Fibroblast of lung (primary cell): ENCODE measurements around the gene RGL4.

Source experiments
- EZH2 ChIP-seq: IDR thresholded peaks from 2 replicates; pipeline ENCODE4 v1.5.1; 2012; ENCODE audit warnings: low read length, control low read depth, mild to moderate bottlenecking; ENCODE audit errors: missing control alignments
- TF ChIP-seq, protein P1 (sequence below), 2 donors: IDR thresholded peaks in 1 of 2; conservative IDR thresholded peaks in 1 of 2; 1 replicate in 1 of 2; 2 replicates in 1 of 2; pipeline ENCODE4 v1.5.1; 2011 to 2012; ENCODE audit warnings: low read length in 2 of 2, control low read depth in 1 of 2, inconsistent platforms in 1 of 2, low read depth in 1 of 2, mild to moderate bottlenecking in 1 of 2

GRCh38 chr22:23677701-23677995, 13.2 kb upstream of the RGL4 start:
- TF ChIP-seq, protein P1, sequence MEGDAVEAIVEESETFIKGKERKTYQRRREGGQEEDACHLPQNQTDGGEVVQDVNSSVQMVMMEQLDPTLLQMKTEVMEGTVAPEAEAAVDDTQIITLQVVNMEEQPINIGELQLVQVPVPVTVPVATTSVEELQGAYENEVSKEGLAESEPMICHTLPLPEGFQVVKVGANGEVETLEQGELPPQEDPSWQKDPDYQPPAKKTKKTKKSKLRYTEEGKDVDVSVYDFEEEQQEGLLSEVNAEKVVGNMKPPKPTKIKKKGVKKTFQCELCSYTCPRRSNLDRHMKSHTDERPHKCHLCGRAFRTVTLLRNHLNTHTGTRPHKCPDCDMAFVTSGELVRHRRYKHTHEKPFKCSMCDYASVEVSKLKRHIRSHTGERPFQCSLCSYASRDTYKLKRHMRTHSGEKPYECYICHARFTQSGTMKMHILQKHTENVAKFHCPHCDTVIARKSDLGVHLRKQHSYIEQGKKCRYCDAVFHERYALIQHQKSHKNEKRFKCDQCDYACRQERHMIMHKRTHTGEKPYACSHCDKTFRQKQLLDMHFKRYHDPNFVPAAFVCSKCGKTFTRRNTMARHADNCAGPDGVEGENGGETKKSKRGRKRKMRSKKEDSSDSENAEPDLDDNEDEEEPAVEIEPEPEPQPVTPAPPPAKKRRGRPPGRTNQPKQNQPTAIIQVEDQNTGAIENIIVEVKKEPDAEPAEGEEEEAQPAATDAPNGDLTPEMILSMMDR (conservative IDR thresholded peaks at IDR 0.05 in 1 of 2, IDR thresholded peaks at IDR 0.05 in 1 of 2; ENCODE audit: low read depth in 1 of 2, low read length in 2 of 2) = no peak
- TF ChIP-seq EZH2 = no peak
